ENCODE data around the gene ITPA. TPM values are rescaled to one million over a fixed set of nuclear protein-coding genes. Genes with fewer than 3 reads are reported as not detected.

Gene ITPA
- total RNA-seq, 1 experiment from 2014 or later, result 117 TPM

DNA sequence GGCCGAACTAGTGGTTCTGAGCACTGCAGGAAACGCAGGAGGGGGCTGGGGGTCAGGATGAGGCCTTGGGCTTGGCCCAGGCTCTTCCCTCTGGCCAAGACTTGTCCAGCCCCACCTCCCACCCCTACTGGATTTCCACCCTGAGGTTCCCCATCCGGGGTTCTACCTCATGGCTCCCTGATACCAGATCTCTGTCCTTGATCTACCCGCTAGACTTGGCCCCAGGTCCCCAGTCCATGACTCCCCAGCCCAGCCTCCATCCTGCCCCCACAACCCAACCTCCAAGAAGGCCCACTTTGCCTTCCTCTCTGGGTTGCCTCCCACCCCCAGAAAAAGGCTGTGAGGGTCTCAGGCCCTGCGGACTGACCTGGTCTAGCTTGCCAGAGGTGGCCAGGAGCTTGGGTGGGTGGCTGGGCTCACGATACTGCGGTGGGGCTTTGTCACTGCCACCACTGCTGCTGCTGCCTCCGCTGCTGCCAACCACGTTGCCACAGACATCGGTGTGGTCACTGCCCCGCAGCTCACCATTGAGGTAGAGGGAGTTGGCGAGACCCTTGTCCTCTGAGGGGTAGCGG, 42.9 kb upstream of the ITPA start:
- Histone ChIP-seq H3K27ac (ENCODE audit: low read length) (no peak overlapping the region), H3K9ac (ENCODE audit: low read length) (no peak overlapping the region), H2AFZ (ENCODE audit: low read length) (no peak overlapping the region), H3K4me3 (ENCODE audit: low read length) (no peak overlapping the region), H3K36me3 (ENCODE audit: low read depth, low read length) (no peaks in the 10 kb centered on the region), H3F3A (ENCODE audit: low read length, unreplicated experiment) (no peaks in the 10 kb centered on the region), H4K20me1 (ENCODE audit: low read length) (no peaks in the 10 kb centered on the region), H3K4me2 (ENCODE audit: low read length) (no peak overlapping the region), H3K79me2 (ENCODE audit: low read length) (no peaks in the 10 kb centered on the region), H3K27me3 (ENCODE audit: low read length) (no peaks in the 10 kb centered on the region), H3K4me1 (ENCODE audit: insufficient read depth, low read length) (no peaks in the 10 kb centered on the region; the same call in 1 of the 2 replicates), H3K9me3 (ENCODE audit: low read length) (no peaks in the 10 kb centered on the region), H3K9me2 (replicated peaks; ENCODE audit: low read length) (no peaks in the 10 kb centered on the region)
- TF ChIP-seq, protein P1, sequence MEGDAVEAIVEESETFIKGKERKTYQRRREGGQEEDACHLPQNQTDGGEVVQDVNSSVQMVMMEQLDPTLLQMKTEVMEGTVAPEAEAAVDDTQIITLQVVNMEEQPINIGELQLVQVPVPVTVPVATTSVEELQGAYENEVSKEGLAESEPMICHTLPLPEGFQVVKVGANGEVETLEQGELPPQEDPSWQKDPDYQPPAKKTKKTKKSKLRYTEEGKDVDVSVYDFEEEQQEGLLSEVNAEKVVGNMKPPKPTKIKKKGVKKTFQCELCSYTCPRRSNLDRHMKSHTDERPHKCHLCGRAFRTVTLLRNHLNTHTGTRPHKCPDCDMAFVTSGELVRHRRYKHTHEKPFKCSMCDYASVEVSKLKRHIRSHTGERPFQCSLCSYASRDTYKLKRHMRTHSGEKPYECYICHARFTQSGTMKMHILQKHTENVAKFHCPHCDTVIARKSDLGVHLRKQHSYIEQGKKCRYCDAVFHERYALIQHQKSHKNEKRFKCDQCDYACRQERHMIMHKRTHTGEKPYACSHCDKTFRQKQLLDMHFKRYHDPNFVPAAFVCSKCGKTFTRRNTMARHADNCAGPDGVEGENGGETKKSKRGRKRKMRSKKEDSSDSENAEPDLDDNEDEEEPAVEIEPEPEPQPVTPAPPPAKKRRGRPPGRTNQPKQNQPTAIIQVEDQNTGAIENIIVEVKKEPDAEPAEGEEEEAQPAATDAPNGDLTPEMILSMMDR (conservative IDR thresholded peaks at IDR 0.05; ENCODE audit: low read depth, low read length), result no peak
- TF ChIP-seq EZH2 (IDR thresholded peaks at IDR 0.05; ENCODE audit: low read length, unreplicated experiment) (no peak), EZH2phosphoT487 (IDR thresholded peaks at IDR 0.05; ENCODE audit: borderline replicate concordance, low read length) (no peak)
- ChIA-PET POLR2A (ENCODE audit: unreplicated experiment) (no interaction called here), CTCF (no interaction called here)
- no peak for DNase-seq
- no TSS peak for BruUV-seq (replicated peaks)
- intact Hi-C loops (cut with micrococcal nuclease), result no loop called here
- no peak for ATAC-seq

DNA sequence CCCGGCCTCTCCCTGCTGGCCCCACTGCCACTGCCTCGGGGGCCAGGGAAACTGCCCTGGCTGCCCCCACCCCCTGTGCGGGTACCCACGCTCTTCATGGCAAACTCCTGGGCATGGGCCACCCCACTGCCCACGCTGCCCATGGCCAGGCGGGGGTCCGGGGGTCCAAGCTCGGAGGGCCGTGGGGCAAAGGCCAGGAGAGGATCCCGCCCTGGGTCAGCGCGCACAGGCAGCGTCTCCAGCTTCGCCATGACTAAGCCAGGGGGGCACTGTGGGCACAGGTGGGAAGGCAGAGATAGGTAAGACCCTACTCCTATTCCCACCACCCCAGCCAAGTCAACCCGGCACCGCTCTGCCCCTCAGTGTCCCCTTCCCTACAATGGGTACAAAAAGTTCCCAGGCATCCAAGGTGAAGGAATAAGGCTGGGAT, 42.4 kb upstream of the ITPA start:
- H2AFZ ChIP-seq (ENCODE audit: low read length), result no peak overlapping the region
- H3K36me3 ChIP-seq (ENCODE audit: low read depth, low read length), result no peaks in the 10 kb centered on the region
- BruUV-seq (replicated peaks), result no TSS peak
- H3K9me2 ChIP-seq (replicated peaks; ENCODE audit: low read length), result no peaks in the 10 kb centered on the region
- H4K20me1 ChIP-seq (ENCODE audit: low read length), result no peaks in the 10 kb centered on the region
- intact Hi-C loops (cut with micrococcal nuclease), result no loop called here
- H3K9me3 ChIP-seq (ENCODE audit: low read length), result no peaks in the 10 kb centered on the region
- TF ChIP-seq, protein P1 (conservative IDR thresholded peaks at IDR 0.05; ENCODE audit: low read depth, low read length), result no peak
- no peak for TF ChIP-seq EZH2 (IDR thresholded peaks at IDR 0.05; ENCODE audit: low read length, unreplicated experiment)
- no peak for TF ChIP-seq EZH2phosphoT487 (IDR thresholded peaks at IDR 0.05; ENCODE audit: borderline replicate concordance, low read length)
- no peaks in the 10 kb centered on the region; the same call in 1 of the 2 replicates for H3K4me1 ChIP-seq (ENCODE audit: insufficient read depth, low read length)
- no peak overlapping the region for H3K4me2 ChIP-seq (ENCODE audit: low read length)
- no peaks in the 10 kb centered on the region for H3K79me2 ChIP-seq (ENCODE audit: low read length)
- H3K9ac ChIP-seq (ENCODE audit: low read length), result no peak overlapping the region
- ATAC-seq (no peak), DNase-seq (no peak)
- no peak overlapping the region for H3K27ac ChIP-seq (ENCODE audit: low read length)
- no peaks in the 10 kb centered on the region for H3K27me3 ChIP-seq (ENCODE audit: low read length)
- no peak overlapping the region for H3K4me3 ChIP-seq (ENCODE audit: low read length)
- ChIA-PET CTCF (no interaction called here), POLR2A (ENCODE audit: unreplicated experiment) (no interaction called here)
- no peaks in the 10 kb centered on the region for H3F3A ChIP-seq (ENCODE audit: low read length, unreplicated experiment)

DNA sequence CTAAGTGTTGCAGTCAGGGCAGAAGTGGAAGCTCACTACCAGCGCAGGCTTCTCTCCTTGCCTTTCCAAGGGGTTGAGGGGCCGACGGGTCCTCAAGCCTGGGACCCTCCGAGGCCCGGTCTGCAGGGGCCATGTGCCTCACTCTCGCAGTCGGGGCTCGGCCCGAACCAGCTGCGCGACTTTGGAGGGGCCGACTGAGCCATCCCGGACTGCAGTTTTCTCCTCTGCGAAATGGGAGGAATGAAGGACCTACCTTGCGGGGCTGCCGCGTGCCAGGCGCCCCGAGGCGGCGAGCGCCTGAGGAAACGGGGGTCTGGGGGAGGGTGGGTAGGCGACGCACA, 41.6 kb upstream of the ITPA start:
- no TSS peak for BruUV-seq (replicated peaks)
- H3K9ac ChIP-seq (ENCODE audit: low read length), result no peak overlapping the region
- H3K4me1 ChIP-seq (ENCODE audit: insufficient read depth, low read length), result no peaks in the 10 kb centered on the region; the same call in 1 of the 2 replicates
- no peak overlapping the region for H3K4me2 ChIP-seq (ENCODE audit: low read length)
- H3K4me3 ChIP-seq (ENCODE audit: low read length), result no peak overlapping the region
- H3F3A ChIP-seq (ENCODE audit: low read length, unreplicated experiment), result no peaks in the 10 kb centered on the region
- CTCF ChIA-PET, result no interaction called here
- H3K9me3 ChIP-seq (ENCODE audit: low read length), result no peaks in the 10 kb centered on the region
- no peaks in the 10 kb centered on the region for H3K36me3 ChIP-seq (ENCODE audit: low read depth, low read length)
- no peak overlapping the region for H3K27ac ChIP-seq (ENCODE audit: low read length)
- no peaks in the 10 kb centered on the region for H3K9me2 ChIP-seq (replicated peaks; ENCODE audit: low read length)
- no peaks in the 10 kb centered on the region for H3K27me3 ChIP-seq (ENCODE audit: low read length)
- TF ChIP-seq, protein P1 (conservative IDR thresholded peaks at IDR 0.05; ENCODE audit: low read depth, low read length), result no peak
- TF ChIP-seq EZH2 (IDR thresholded peaks at IDR 0.05; ENCODE audit: low read length, unreplicated experiment) (no peak), EZH2phosphoT487 (IDR thresholded peaks at IDR 0.05; ENCODE audit: borderline replicate concordance, low read length) (no peak)
- H3K79me2 ChIP-seq (ENCODE audit: low read length), result no peaks in the 10 kb centered on the region
- no peak overlapping the region for H2AFZ ChIP-seq (ENCODE audit: low read length)
- no peaks in the 10 kb centered on the region for H4K20me1 ChIP-seq (ENCODE audit: low read length)
- intact Hi-C loops (cut with micrococcal nuclease), result no loop called here
- no peak for ATAC-seq
- no peak for DNase-seq
- POLR2A ChIA-PET (ENCODE audit: unreplicated experiment), result no interaction called here

Measured in PC-3 (cell line).